Right ventricle myocardium superior (tissue), 1 donor: ENCODE results near the gene DNAH8. TPM values are rescaled to one million over a fixed set of nuclear protein-coding genes. Genes with fewer than 3 reads are reported as not detected.
"Not testable (repeated sequence)": the region's sequence is repeated elsewhere in the genome, so short reads cannot be mapped to it uniquely, and the experiment has no call there.

Source experiments
- ATAC-seq: fragments of 200-7000 bp; cut with Tn5 transposase; one replicate; pipeline ENCODE4 v1.9.1; 2020; ENCODE audit warnings: mild to moderate bottlenecking; ENCODE audit not compliant: poor library complexity
- DNase-seq: peaks from one replicate; pipeline ENCODE4 v3.0.0-alpha.2; 2020
- intact Hi-C: fragments of 100-400 bp; cut with DNase I; formaldehyde crosslinking; loops from one replicate; pipeline ENCODE4 v1.11.2; 2022
- total RNA-seq: library from RNA; stranded (reverse); fragmentation: NEBNext Ultra II Directional; extraction: Animal tissue kit (Norgen Biotek cat#: 25700); gene quantifications from one replicate; pipeline ENCODE4 v1.2.1, GENCODE V29; 2021
- donor health status: DM: no; HTN: yes; CAD: no; lungs with severe emphysema.

Gene DNAH8
- total RNA-seq, 1 donor from 2014 or later, result 0.03 TPM

GRCh38 chr6:38857815-38858214 lies 142.7 kb downstream of the DNAH8 start:
- intact Hi-C loops, result no loop called here
- no peak for DNase-seq
- ATAC-seq, result no peak

GRCh38 chr6:38860041-38860440 lies 144.9 kb downstream of the DNAH8 start:
- no peak for ATAC-seq
- intact Hi-C loops, result no loop called here
- no peak for DNase-seq

GRCh38 chr6:38861926-38862401 lies 146.9 kb downstream of the DNAH8 start:
- DNase-seq (no peak), ATAC-seq (no peak)
- intact Hi-C loops, result no loop called here

- intact Hi-C loops, result no loop called here
- DNase-seq (no peak), ATAC-seq (no peak)
These were observed 150.5 kb downstream of the DNAH8 start for GRCh38 chr6:38865521-38866174.

- no peak for ATAC-seq
- no peak for DNase-seq
- intact Hi-C loops, result no loop called here
These were observed 152.6 kb downstream of the DNAH8 start for GRCh38 chr6:38867726-38868125.

GRCh38 chr6:38871741-38872568 lies 156.8 kb downstream of the DNAH8 start:
- peak; percentile 61 for ATAC-seq
- intact Hi-C loops, result loop anchor here (5.0 to 10.0 kb wide), 2 partner anchors 293 to 435 kb away; no protein-coding TSS in a partner anchor
- DNase-seq, result no peak

GRCh38 chr6:38873001-38873400 lies 157.9 kb downstream of the DNAH8 start:
- intact Hi-C loops, result loop anchor here (5.0 to 10.0 kb wide), 2 partner anchors 292 to 434 kb away; no protein-coding TSS in a partner anchor
- ATAC-seq, result no peak
- no peak for DNase-seq

- DNase-seq, ATAC-seq: not testable (repeated sequence)
- intact Hi-C loops, result loop anchor here (5.0 to 10.0 kb wide), 2 partner anchors 291 to 433 kb away; no protein-coding TSS in a partner anchor
These were observed 158.7 kb downstream of the DNAH8 start for GRCh38 chr6:38873816-38874215.

GRCh38 chr6:38876475-38876874 lies 161.4 kb downstream of the DNAH8 start:
- no peak for DNase-seq
- ATAC-seq, result no peak
- intact Hi-C loops, result loop anchor here (10.0 kb wide), 1 partner anchor 288 kb away; no protein-coding TSS in a partner anchor

GRCh38 chr6:38877721-38878120 lies 162.6 kb downstream of the DNAH8 start:
- DNase-seq, result no peak
- intact Hi-C loops, result loop anchor here (10.0 kb wide), 1 partner anchor 287 kb away; no protein-coding TSS in a partner anchor
- ATAC-seq, result no peak

- no peak for ATAC-seq
These were observed 167.0 kb downstream of the DNAH8 start for GRCh38 chr6:38882157-38882556.

GRCh38 chr6:38897507-38897906 lies 182.4 kb downstream of the DNAH8 start:
- DNase-seq, result no peak
- ATAC-seq, result no peak
- intact Hi-C loops, result no loop called here

More at GRCh38 chr6:38882157-38882556, 167.0 kb downstream of the DNAH8 start:
- DNase-seq, result no peak
- intact Hi-C loops, result no loop called here

GRCh38 chr6:38901802-38902522 lies 186.9 kb downstream of the DNAH8 start:
- ATAC-seq, result no peak
- DNase-seq, result no peak
- intact Hi-C loops, result no loop called here

GRCh38 chr6:38906582-38906981 lies 191.5 kb downstream of the DNAH8 start:
- intact Hi-C loops, result no loop called here
- ATAC-seq (no peak), DNase-seq (no peak)

- intact Hi-C loops, result no loop called here
- no peak for ATAC-seq
- DNase-seq, result no peak
These were observed 192.2 kb downstream of the DNAH8 start for GRCh38 chr6:38907264-38907663.

- DNase-seq (no peak), ATAC-seq (no peak)
- intact Hi-C loops, result no loop called here
These were observed 194.1 kb downstream of the DNAH8 start for GRCh38 chr6:38909015-38909730.

GRCh38 chr6:38910207-38910606 lies 195.1 kb downstream of the DNAH8 start:
- DNase-seq (no peak), ATAC-seq (no peak)
- intact Hi-C loops, result no loop called here

- ATAC-seq (no peak), DNase-seq (no peak)
- intact Hi-C loops, result no loop called here
These were observed 197.3 kb downstream of the DNAH8 start for GRCh38 chr6:38912378-38912777.
